HG02623 (cell line): ENCODE measurements around the gene PPIE.

Experiments
- ATAC-seq: cut with Tn5 transposase; IDR thresholded peaks from one replicate; pipeline ENCODE4 v1.9.1; 2021; ENCODE audit warnings: moderate library complexity; ENCODE audit not compliant: unreplicated experiment

PPIE gene

GRCh38 chr1:39800471-39800835, 61.8 kb downstream of the PPIE start:
- ATAC-seq = no peak

- no peak for ATAC-seq
These were observed 64.0 kb downstream of the PPIE start for GRCh38 chr1:39802496-39803260.

GRCh38 chr1:39805385-39805784, 66.7 kb downstream of the PPIE start:
- no peak for ATAC-seq

- no peak for ATAC-seq
These were observed 70.3 kb downstream of the PPIE start for GRCh38 chr1:39808784-39809517.

GRCh38 chr1:39812913-39813312, 74.2 kb downstream of the PPIE start:
- no peak for ATAC-seq
